Measurements from ENCODE around the gene GADL1. TPM values are rescaled to one million over a fixed set of nuclear protein-coding genes. Genes with fewer than 3 reads are reported as not detected.

The GADL1 gene
- total RNA-seq, 2 donors from 2014 or later: 1.1 to 2.2 TPM

GRCh38 chr3:30827080-30827479 is 67.4 kb downstream of the GADL1 start:
- DNase-seq (ENCODE audit: low spot score): no peak
- intact Hi-C loops (cut with DNase I): no loop called here

- intact Hi-C loops (cut with DNase I): no loop called here
- no peak for DNase-seq (ENCODE audit: low spot score)
Observed at GRCh38 chr3:30826531-30826942, 67.9 kb downstream of the GADL1 start.

GRCh38 chr3:30819067-30819798 is 75.2 kb downstream of the GADL1 start:
- intact Hi-C loops (cut with DNase I): no loop called here

GRCh38 chr3:30813734-30814133 is 80.7 kb downstream of the GADL1 start:
- DNase-seq (ENCODE audit: low spot score): no peak
- intact Hi-C loops (cut with DNase I): no loop called here

More at GRCh38 chr3:30819067-30819798, 75.2 kb downstream of the GADL1 start:
- no peak for DNase-seq (ENCODE audit: low spot score)

- intact Hi-C loops (cut with DNase I): no loop called here
- DNase-seq (ENCODE audit: low spot score): no peak
Observed at GRCh38 chr3:30811151-30811795, 83.2 kb downstream of the GADL1 start.

- DNase-seq (ENCODE audit: low spot score): peak; percentile 62
- intact Hi-C loops (cut with DNase I): no loop called here
Observed at GRCh38 chr3:30810625-30811024, 83.8 kb downstream of the GADL1 start.

GRCh38 chr3:30805695-30806094 is 88.8 kb downstream of the GADL1 start:
- DNase-seq (ENCODE audit: low spot score): no peak
- intact Hi-C loops (cut with DNase I): no loop called here

GRCh38 chr3:30804984-30805383 is 89.5 kb downstream of the GADL1 start:
- intact Hi-C loops (cut with DNase I): no loop called here
- DNase-seq (ENCODE audit: low spot score): no peak

- intact Hi-C loops (cut with DNase I): no loop called here
Observed at GRCh38 chr3:30795176-30795575, 99.3 kb downstream of the GADL1 start.

GRCh38 chr3:30793740-30794139 is 100.7 kb downstream of the GADL1 start:
- intact Hi-C loops (cut with DNase I): no loop called here
- no peak for DNase-seq (ENCODE audit: low spot score)

More at GRCh38 chr3:30795176-30795575, 99.3 kb downstream of the GADL1 start:
- DNase-seq (ENCODE audit: low spot score): no peak

GRCh38 chr3:30790150-30790549 is 104.3 kb downstream of the GADL1 start:
- DNase-seq (ENCODE audit: low spot score): no peak

GRCh38 chr3:30786365-30786764 is 108.1 kb downstream of the GADL1 start:
- intact Hi-C loops (cut with DNase I): no loop called here
- DNase-seq (ENCODE audit: low spot score): no peak

More at GRCh38 chr3:30790150-30790549, 104.3 kb downstream of the GADL1 start:
- intact Hi-C loops (cut with DNase I): no loop called here

- intact Hi-C loops (cut with DNase I): loop anchor here in 1 of 2 donors (10.0 kb wide), 1 partner anchor 95 kb away; no protein-coding TSS in a partner anchor
- DNase-seq (ENCODE audit: low spot score): no peak
Observed at GRCh38 chr3:30779686-30780287, 114.7 kb downstream of the GADL1 start.

- DNase-seq (ENCODE audit: low spot score): no peak
- intact Hi-C loops (cut with DNase I): loop anchor here in 1 of 2 donors (10.0 kb wide), 1 partner anchor 96 kb away; no protein-coding TSS in a partner anchor
Observed at GRCh38 chr3:30778933-30779332, 115.5 kb downstream of the GADL1 start.

GRCh38 chr3:30777426-30778113 is 116.9 kb downstream of the GADL1 start:
- no peak for DNase-seq (ENCODE audit: low spot score)
- intact Hi-C loops (cut with DNase I): loop anchor here in 1 of 2 donors (10.0 kb wide), 1 partner anchor 97 kb away; no protein-coding TSS in a partner anchor

- intact Hi-C loops (cut with DNase I): loop anchor here in 1 of 2 donors (10.0 kb wide), 1 partner anchor 98 kb away; no protein-coding TSS in a partner anchor
- no peak for DNase-seq (ENCODE audit: low spot score)
Observed at GRCh38 chr3:30776186-30776815, 118.2 kb downstream of the GADL1 start.

GRCh38 chr3:30775040-30775439 is 119.4 kb downstream of the GADL1 start:
- intact Hi-C loops (cut with DNase I): loop anchor here in 1 of 2 donors (10.0 kb wide), 1 partner anchor 100 kb away; no protein-coding TSS in a partner anchor
- DNase-seq (ENCODE audit: low spot score): no peak

- intact Hi-C loops (cut with DNase I): loop anchor here in 1 of 2 donors (10.0 kb wide), 1 partner anchor 101 kb away; no protein-coding TSS in a partner anchor
- DNase-seq (ENCODE audit: low spot score): no peak
Observed at GRCh38 chr3:30774062-30774461, 120.4 kb downstream of the GADL1 start.

- peak; percentile 81 for DNase-seq (ENCODE audit: low spot score)
- intact Hi-C loops (cut with DNase I): loop anchor here in 1 of 2 donors (10.0 kb wide), 1 partner anchor 104 kb away; no protein-coding TSS in a partner anchor
Observed at GRCh38 chr3:30770387-30770786, 124.1 kb downstream of the GADL1 start.

All from posterior vena cava (tissue), 2 donors.